ENCODE results near the gene KLF5.

GRCh38 chr13:73074926-73075325 lies 16.1 kb downstream of the KLF5 start:
- no peak for TF ChIP-seq POLR2AphosphoS5 (IDR thresholded peaks at IDR 0.05; ENCODE audit: low read depth, low read length)
- no peak for TF ChIP-seq POLR2A (IDR thresholded peaks at IDR 0.05; ENCODE audit: low read depth, low read length)
- TF ChIP-seq TAF1 (IDR thresholded peaks at IDR 0.05; ENCODE audit: borderline replicate concordance, low read depth, low read length): no peak

All from GM12892 (cell line).